Measurements from ENCODE around the gene ITGB8.

DNA sequence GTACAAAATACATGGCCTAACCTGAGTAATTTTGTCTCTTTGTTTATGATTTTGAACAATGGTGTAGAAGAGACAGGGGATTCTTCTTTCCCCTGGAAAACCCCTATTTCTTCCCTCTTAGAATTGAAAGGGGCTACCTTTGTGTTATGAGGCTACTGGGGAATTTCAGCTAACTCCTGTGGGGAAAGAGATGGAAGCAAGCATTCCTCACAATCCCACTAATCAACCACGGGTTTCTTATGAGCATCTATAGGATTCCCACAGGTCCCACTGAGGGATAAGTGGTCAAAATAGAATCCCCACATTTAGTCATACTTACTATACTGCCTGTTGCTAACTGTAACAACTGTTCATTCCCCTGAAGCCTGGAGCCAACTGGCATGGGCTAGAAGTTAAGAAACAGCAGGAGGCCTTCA, 32.2 kb upstream of the ITGB8 start:
- TF ChIP-seq POLR2AphosphoS5 (IDR thresholded peaks at IDR 0.05), result no peak
- TF ChIP-seq, protein P1, sequence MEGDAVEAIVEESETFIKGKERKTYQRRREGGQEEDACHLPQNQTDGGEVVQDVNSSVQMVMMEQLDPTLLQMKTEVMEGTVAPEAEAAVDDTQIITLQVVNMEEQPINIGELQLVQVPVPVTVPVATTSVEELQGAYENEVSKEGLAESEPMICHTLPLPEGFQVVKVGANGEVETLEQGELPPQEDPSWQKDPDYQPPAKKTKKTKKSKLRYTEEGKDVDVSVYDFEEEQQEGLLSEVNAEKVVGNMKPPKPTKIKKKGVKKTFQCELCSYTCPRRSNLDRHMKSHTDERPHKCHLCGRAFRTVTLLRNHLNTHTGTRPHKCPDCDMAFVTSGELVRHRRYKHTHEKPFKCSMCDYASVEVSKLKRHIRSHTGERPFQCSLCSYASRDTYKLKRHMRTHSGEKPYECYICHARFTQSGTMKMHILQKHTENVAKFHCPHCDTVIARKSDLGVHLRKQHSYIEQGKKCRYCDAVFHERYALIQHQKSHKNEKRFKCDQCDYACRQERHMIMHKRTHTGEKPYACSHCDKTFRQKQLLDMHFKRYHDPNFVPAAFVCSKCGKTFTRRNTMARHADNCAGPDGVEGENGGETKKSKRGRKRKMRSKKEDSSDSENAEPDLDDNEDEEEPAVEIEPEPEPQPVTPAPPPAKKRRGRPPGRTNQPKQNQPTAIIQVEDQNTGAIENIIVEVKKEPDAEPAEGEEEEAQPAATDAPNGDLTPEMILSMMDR (IDR thresholded peaks at IDR 0.05), result no peak
- TF ChIP-seq EP300 (IDR thresholded peaks at IDR 0.05), result no peak

Measured in suprapubic skin (tissue), 4 donors.